ENCODE results near the gene KSR2. TPM values are rescaled to one million over a fixed set of nuclear protein-coding genes. Genes with fewer than 3 reads are reported as not detected.

Gene KSR2
- total and polyA plus RNA-seq, 2 donors (not counting 3 experiments of a cell fraction or from before 2014, with no cell fraction given), result 2.1 to 5.2 TPM

DNA sequence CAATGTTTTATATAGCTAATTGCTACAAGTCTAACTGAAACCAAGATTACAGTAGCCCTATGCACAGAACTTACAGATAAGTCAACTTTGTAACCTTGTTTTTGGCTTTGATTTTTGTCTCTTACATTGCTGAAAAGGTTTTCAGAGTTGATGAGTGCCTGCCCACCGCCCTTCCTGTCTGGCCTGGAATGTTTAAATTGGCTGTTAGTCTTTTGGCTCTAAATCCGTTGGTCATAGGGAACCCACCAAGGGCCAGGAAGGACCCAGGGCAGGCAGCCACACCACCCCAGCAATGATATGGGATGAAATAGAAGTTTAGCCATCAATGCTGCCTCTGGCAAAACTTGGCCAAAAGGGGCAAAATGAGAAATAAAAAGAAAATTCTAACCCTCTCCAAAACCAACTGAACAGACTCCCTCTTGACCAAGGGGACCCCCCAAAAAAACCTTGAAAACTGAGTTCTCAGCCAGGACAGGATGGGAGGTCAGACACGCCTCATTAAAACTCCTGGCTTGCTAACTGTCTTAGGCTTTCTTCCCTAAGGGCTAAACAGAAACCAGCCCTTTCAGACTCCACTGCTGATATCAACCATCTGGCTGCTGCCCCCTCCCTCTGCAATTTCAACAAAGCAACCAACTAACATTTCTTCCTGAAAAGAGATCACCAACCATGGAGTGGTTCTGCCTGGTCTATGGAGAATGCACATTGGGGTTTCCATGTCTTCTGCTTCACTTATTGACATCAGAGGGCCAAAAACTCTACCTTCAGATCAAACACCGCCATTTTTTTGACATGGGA, 365.3 kb downstream of the KSR2 start:
- H2AFZ ChIP-seq (ENCODE audit: low read depth, low read length), result no peak overlapping the region
- POLR2A ChIA-PET, result no interaction called here
- H3K4me1 ChIP-seq (ENCODE audit: control insufficient read depth, extremely low read depth, insufficient read depth, low read length), result no peaks in the 10 kb centered on the region
- H3K27ac ChIP-seq (ENCODE audit: insufficient read depth, low read depth, low read length), result no peak overlapping the region
- H4K20me1 ChIP-seq (replicated peaks; ENCODE audit: control insufficient read depth, extremely low read depth, insufficient read depth, low read length), result no peaks in the 10 kb centered on the region
- TF ChIP-seq POLR2A (IDR thresholded peaks at IDR 0.05; ENCODE audit: low read depth, low read length) (no peak), MYC (IDR thresholded peaks at IDR 0.05; ENCODE audit: low read depth, low read length) (no peak), POLR2AphosphoS5 (IDR thresholded peaks at IDR 0.05; ENCODE audit: insufficient read depth, low read depth, low read length) (no peak), JUN (IDR thresholded peaks at IDR 0.05; ENCODE audit: borderline replicate concordance, insufficient read depth, insufficient read length, low read depth) (no peak), FOS (IDR thresholded peaks at IDR 0.05; ENCODE audit: borderline replicate concordance, insufficient read depth, low read length) (no peak)
- TF ChIP-seq, protein P1, sequence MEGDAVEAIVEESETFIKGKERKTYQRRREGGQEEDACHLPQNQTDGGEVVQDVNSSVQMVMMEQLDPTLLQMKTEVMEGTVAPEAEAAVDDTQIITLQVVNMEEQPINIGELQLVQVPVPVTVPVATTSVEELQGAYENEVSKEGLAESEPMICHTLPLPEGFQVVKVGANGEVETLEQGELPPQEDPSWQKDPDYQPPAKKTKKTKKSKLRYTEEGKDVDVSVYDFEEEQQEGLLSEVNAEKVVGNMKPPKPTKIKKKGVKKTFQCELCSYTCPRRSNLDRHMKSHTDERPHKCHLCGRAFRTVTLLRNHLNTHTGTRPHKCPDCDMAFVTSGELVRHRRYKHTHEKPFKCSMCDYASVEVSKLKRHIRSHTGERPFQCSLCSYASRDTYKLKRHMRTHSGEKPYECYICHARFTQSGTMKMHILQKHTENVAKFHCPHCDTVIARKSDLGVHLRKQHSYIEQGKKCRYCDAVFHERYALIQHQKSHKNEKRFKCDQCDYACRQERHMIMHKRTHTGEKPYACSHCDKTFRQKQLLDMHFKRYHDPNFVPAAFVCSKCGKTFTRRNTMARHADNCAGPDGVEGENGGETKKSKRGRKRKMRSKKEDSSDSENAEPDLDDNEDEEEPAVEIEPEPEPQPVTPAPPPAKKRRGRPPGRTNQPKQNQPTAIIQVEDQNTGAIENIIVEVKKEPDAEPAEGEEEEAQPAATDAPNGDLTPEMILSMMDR (IDR thresholded peaks at IDR 0.05; ENCODE audit: extremely low read depth in 1 of 2, insufficient read depth in 1 of 2, low read depth in 1 of 2, low read length in 2 of 2), result peak in 1 of 2 donors; percentile 15
- TF ChIP-seq, protein P2, sequence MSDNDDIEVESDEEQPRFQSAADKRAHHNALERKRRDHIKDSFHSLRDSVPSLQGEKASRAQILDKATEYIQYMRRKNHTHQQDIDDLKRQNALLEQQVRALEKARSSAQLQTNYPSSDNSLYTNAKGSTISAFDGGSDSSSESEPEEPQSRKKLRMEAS (IDR thresholded peaks at IDR 0.05; ENCODE audit: insufficient read depth, insufficient read length), result no peak
- H3K4me3 ChIP-seq (replicated peaks in 1 of 3; ENCODE audit: insufficient read depth in 1 of 3, low read depth in 1 of 3, low read length in 3 of 3), result no peak overlapping the region
- FAIRE-seq, result no peak
- H3K36me3 ChIP-seq (ENCODE audit: control insufficient read depth in 2 of 2, extremely low read depth in 1 of 2, insufficient read depth in 2 of 2, low read length in 2 of 2), result no peaks in the 10 kb centered on the region
- CTCF ChIA-PET, result interaction anchor here (3.8 kb wide), 1 partner anchor 16 kb away, joined by 19 read pairs; no protein-coding TSS in a partner anchor
- H3K27me3 ChIP-seq (ENCODE audit: control insufficient read depth in 2 of 2, insufficient read depth in 2 of 2, low read length in 2 of 2), result no peaks in the 10 kb centered on the region
- dilution Hi-C loops (cut with MboI; ENCODE audit: extremely low pct_ligation_motif_present, low sequenced_read_pairs) (loop anchor here (25.0 kb wide), 1 partner anchor 234 kb away; no protein-coding TSS in a partner anchor), intact Hi-C loops (cut with micrococcal nuclease) (no loop called here)
- H3K9me1 ChIP-seq (replicated peaks; ENCODE audit: control insufficient read depth, extremely low read depth, insufficient read depth, low read length), result no peaks in the 10 kb centered on the region
- no TSS peak for BruUV-seq (replicated peaks)
- H3K4me2 ChIP-seq (ENCODE audit: insufficient read depth, low read length), result no peak overlapping the region
- peak; percentile 29 for DNase-seq (ENCODE audit: low read depth, low spot score)
- no peaks in the 10 kb centered on the region for H3K79me2 ChIP-seq (ENCODE audit: control insufficient read depth, insufficient read depth, low read length)
- H3K9me3 ChIP-seq (replicated peaks; ENCODE audit: control insufficient read depth, insufficient read depth, low read length), result no peaks in the 10 kb centered on the region
- H3K9ac ChIP-seq (replicated peaks; ENCODE audit: extremely low read depth, insufficient read depth, low read length), result no peak overlapping the region

All from endothelial cell of umbilical vein (primary cell).